Testis (tissue), 3 donors: Measurements from ENCODE around the gene C3. TPM values are rescaled to one million over a fixed set of nuclear protein-coding genes. Genes with fewer than 3 reads are reported as not detected.

ENCODE experiments used
- DNase-seq: peaks from one replicate; pipeline ENCODE4 v3.0.0-alpha.2; 2019
- H3K27ac ChIP-seq, 2 donors: fragments of 200-600 bp; sonication (generic); one replicate each; pipeline ENCODE4 v1.5.1; 2019
- H3K27me3 ChIP-seq: fragments of 200-600 bp; sonication (generic); one replicate; pipeline ENCODE4 v1.5.1; 2019
- H3K36me3 ChIP-seq: fragments of 200-600 bp; sonication (generic); one replicate; pipeline ENCODE4 v1.5.1; 2017; ENCODE audit warnings: low read depth; ENCODE audit errors: missing control alignments
- H3K4me1 ChIP-seq: fragments of 200-600 bp; sonication (generic); one replicate; pipeline ENCODE4 v1.5.1; 2019
- H3K4me3 ChIP-seq, 2 donors: fragments of 200-600 bp; sonication (generic); one replicate each; pipeline ENCODE4 v1.5.1; 2017 to 2019
- H3K9me3 ChIP-seq: fragments of 200-600 bp; sonication (generic); one replicate; pipeline ENCODE4 v1.5.1; 2017
- POLR2A ChIP-seq: fragments of 450-650 bp; IDR thresholded peaks from one replicate; pipeline ENCODE4 v1.6.1; 2017; ENCODE audit warnings: antibody characterized with exemption, mild to moderate bottlenecking, moderate library complexity
- WGBS, 2 donors: methylation state at CpG; one replicate each; pipeline ENCODE4 v1.1.5; 2018; 5-methylcytosine and 5-hydroxymethylcytosine counted together
- intact Hi-C: fragments of 100-400 bp; cut with DNase I; formaldehyde crosslinking; loops from one replicate; pipeline ENCODE4 v1.15.1; 2023; ENCODE audit warnings: low total_unique reads
- microRNA-seq, 2 donors: library from miRNA; unstranded; fragments of <30 nt; microRNA quantifications; one replicate each; pipeline ENCODE4, GENCODE V29; 2016; ENCODE audit warnings: borderline number of aligned reads in 2 of 2, borderline replicate concordance in 1 of 2
- polyA plus RNA-seq: library from polyadenylated mRNA; stranded (reverse); fragments of 350-450 nt; fragmentation: Illumina TruSeq; extraction: RNeasy Lipid Tissue Mini Kit (QIAGEN cat#74804); gene quantifications from one replicate; pipeline ENCODE4 v1.2.3, GENCODE V29; 2014; ENCODE audit warnings: low read depth, low replicate concordance; ENCODE audit not compliant: insufficient read depth
- total RNA-seq, 2 donors: library from RNA; depleted of rRNA; stranded (reverse); fragments of >200 nt; gene quantifications; one replicate each; pipeline ENCODE4 v1.2.3, GENCODE V29; 2016
- TF ChIP-seq, protein P1 (sequence below), 3 experiments: fragments of 450-650 bp in 2 of 3; fragments of 200-600 bp in 1 of 3; sonication (generic) in 1 of 3; IDR thresholded peaks; one replicate each; pipeline ENCODE4 v1.5.1; 2016 to 2019; ENCODE audit warnings: antibody characterized with exemption in 3 of 3, mild to moderate bottlenecking in 2 of 3, moderate library complexity in 1 of 3

C3 gene
- total and polyA plus RNA-seq, 3 donors from 2014 or later: 49.5 to 500 (median 131) TPM

DNA sequence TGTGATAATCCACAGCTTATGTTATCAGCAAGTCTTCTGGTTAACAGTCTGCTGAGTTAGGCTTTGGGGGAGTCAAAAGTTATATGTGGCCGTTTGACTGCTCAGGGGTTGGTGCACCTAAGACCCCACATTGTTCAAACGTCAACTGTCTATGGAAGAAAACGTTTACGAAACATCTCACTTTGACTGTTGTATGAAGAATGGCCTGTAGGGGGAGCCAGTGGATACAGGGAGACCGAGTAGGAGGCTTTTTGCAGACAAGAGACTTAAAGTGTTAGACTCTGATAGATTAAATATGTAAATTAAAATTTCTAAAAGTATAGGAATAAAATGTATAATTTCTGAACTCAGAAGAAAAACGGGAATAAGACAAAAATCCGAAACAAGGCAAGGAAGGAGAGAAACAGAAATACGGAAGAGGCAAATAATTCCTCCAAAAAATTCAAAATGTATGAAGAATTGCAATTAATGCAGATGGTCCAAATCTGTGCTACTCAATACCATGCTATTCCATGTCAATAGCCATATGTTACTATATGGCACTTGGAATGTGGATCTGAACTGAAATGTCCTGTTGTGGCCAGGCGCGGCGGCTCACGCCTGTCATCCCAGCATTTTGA lies 88.3 kb downstream of the C3 start:
- TF ChIP-seq, protein P1, sequence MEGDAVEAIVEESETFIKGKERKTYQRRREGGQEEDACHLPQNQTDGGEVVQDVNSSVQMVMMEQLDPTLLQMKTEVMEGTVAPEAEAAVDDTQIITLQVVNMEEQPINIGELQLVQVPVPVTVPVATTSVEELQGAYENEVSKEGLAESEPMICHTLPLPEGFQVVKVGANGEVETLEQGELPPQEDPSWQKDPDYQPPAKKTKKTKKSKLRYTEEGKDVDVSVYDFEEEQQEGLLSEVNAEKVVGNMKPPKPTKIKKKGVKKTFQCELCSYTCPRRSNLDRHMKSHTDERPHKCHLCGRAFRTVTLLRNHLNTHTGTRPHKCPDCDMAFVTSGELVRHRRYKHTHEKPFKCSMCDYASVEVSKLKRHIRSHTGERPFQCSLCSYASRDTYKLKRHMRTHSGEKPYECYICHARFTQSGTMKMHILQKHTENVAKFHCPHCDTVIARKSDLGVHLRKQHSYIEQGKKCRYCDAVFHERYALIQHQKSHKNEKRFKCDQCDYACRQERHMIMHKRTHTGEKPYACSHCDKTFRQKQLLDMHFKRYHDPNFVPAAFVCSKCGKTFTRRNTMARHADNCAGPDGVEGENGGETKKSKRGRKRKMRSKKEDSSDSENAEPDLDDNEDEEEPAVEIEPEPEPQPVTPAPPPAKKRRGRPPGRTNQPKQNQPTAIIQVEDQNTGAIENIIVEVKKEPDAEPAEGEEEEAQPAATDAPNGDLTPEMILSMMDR (IDR thresholded peaks at IDR 0.05): peak; percentile 76 to 89 (median 77)
- no peak for TF ChIP-seq POLR2A
- WGBS, 2 donors: 41% methylated on average over 12 of the region's 12 CpGs
- Histone ChIP-seq H3K27me3 (no peaks in the 10 kb centered on the region), H3K4me1 (no peaks in the 10 kb centered on the region), H3K9me3 (no peaks in the 10 kb centered on the region), H3K4me3 (no peak overlapping the region), H3K36me3 (no peaks in the 10 kb centered on the region), H3K27ac (no peak overlapping the region)
- peak; percentile 91 for DNase-seq
- intact Hi-C loops: loop anchor here (5.0 kb wide), 1 partner anchor 115 kb away; no protein-coding TSS in a partner anchor

Small RNA genes within 50 kb of the gene (microRNA-seq; reads per million reads assigned to microRNA genes)
- gene MIR6791: 0.69 to 0.70 reads per million in 2 donors

Other genes with a start within 250 kb of the C3 start
- gene DENND1C, start 238.9 kb downstream of the C3 start, total RNA-seq: 1 to 10 TPM; 1.9 to 3.2 TPM
- 2.9 TPM for gene DENND1C, start 238.9 kb downstream of the C3 start, polyA plus RNA-seq
- gene TUBB4A, start 218.3 kb downstream of the C3 start, total RNA-seq: 100 to 1,000 TPM; 217 to 277 TPM
- 205 TPM for gene TUBB4A, start 218.3 kb downstream of the C3 start, polyA plus RNA-seq
- 1 to 10 TPM; 5.7 to 8.4 TPM for gene TNFSF9, start 189.6 kb downstream of the C3 start, total RNA-seq
- gene TNFSF9, start 189.6 kb downstream of the C3 start, polyA plus RNA-seq: 3.1 TPM
- 1 to 10 TPM in 1 of 2 donors, not detected in 1; 1.0 TPM for gene CD70, start 129.5 kb downstream of the C3 start, total RNA-seq
- 0.63 TPM for gene CD70, start 129.5 kb downstream of the C3 start, polyA plus RNA-seq
- under 1 TPM; 0.31 to 0.47 TPM for gene TNFSF14, start 50.5 kb downstream of the C3 start, total RNA-seq
- gene TNFSF14, start 50.5 kb downstream of the C3 start, polyA plus RNA-seq: 0.69 TPM
- gene GPR108, start 16.9 kb upstream of the C3 start, total RNA-seq: 10 to 100 TPM; 61.8 to 87.1 TPM
- gene GPR108, start 16.9 kb upstream of the C3 start, polyA plus RNA-seq: 105 TPM
- gene TRIP10, start 19.0 kb upstream of the C3 start, total RNA-seq: 10 to 100 TPM; 60.4 to 62.7 TPM
- 65.8 TPM for gene TRIP10, start 19.0 kb upstream of the C3 start, polyA plus RNA-seq
- gene SH2D3A, start 46.8 kb upstream of the C3 start, total RNA-seq: 1 to 10 TPM; 7.4 to 7.5 TPM
- gene SH2D3A, start 46.8 kb upstream of the C3 start, polyA plus RNA-seq: 12.8 TPM
- gene VAV1, start 52.1 kb upstream of the C3 start, total RNA-seq: 1 to 10 TPM; 1.1 to 4.5 TPM
- gene VAV1, start 52.1 kb upstream of the C3 start, polyA plus RNA-seq: 8.9 TPM
- gene ADGRE1, start 166.9 kb upstream of the C3 start, total RNA-seq: 1 to 10 TPM; 1.4 to 5.0 TPM
- 1.5 TPM for gene ADGRE1, start 166.9 kb upstream of the C3 start, polyA plus RNA-seq